Ectodermal cell (in vitro differentiated cells): ENCODE results near the gene ANKRD39.

Experiments used
- H3K27ac ChIP-seq: 2 replicates; pipeline ENCODE4 v1.7.0; 2013; ENCODE audit warnings: mild to moderate bottlenecking, low read depth, low read length; ENCODE audit not compliant: insufficient read depth, poor library complexity, severe bottlenecking
- H3K27me3 ChIP-seq: 2 replicates; pipeline ENCODE4 v1.7.0; 2013; ENCODE audit warnings: mild to moderate bottlenecking, low read length; ENCODE audit not compliant: insufficient read depth, control insufficient read depth, poor library complexity, severe bottlenecking
- H3K36me3 ChIP-seq: one replicate; pipeline ENCODE4 v1.7.0; 2013; ENCODE audit warnings: low read length; ENCODE audit not compliant: control insufficient read depth, insufficient read depth
- H3K4me1 ChIP-seq: one replicate; pipeline ENCODE4 v1.7.0; 2013; ENCODE audit warnings: low read length; ENCODE audit not compliant: control insufficient read depth, insufficient read depth
- H3K4me3 ChIP-seq: 2 replicates; pipeline ENCODE4 v1.7.0; 2013; ENCODE audit warnings: low read depth, low read length, control low read depth; ENCODE audit not compliant: insufficient read depth
- H3K9me3 ChIP-seq: 2 replicates; pipeline ENCODE4 v1.7.0; 2013; ENCODE audit warnings: mild to moderate bottlenecking, low read length, moderate library complexity; ENCODE audit not compliant: control insufficient read depth
- WGBS, 2 experiments: methylation state at CpG; one replicate each; pipeline ENCODE4 v1.1.7; 2013; ENCODE audit warnings: missing lambda C conversion rate in 2 of 2; 5-methylcytosine and 5-hydroxymethylcytosine counted together

ANKRD39 gene

DNA sequence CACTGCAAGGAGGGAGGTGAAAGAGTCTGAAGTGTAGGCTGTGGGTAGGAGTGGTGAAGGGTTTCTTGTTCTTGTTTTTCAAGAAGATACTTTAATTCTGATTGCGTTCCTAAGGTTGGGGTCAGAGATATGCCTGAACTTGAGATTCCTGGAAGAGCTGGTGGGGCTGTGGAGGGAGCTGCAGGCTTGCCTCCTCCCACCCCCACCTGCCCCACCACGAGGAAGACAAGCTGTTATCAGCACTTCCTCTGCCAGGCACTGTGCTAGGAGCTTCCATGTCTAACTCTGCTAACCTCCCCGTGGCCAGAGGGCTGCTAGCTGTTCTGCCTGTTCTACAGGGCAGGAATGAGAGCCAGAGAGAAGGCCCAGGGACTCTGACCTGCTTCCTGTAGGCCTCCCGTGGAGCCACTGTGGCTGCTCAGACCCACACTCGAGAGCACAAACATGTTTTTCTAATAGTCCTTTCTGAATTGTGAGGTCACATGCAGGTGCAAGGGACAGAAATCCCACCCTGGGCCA is 27.7 kb downstream of the ANKRD39 start:
- H3K9me3 ChIP-seq, result no peaks in the 10 kb centered on the region
- H3K27ac ChIP-seq, result no peak overlapping the region
- 88 to 93% methylated on average over 5 of the region's 5 CpGs for WGBS, 2 experiments
- H3K4me3 ChIP-seq, result no peak overlapping the region
- H3K36me3 ChIP-seq, result peaks cover 34% of the 10 kb centered on the region
- H3K27me3 ChIP-seq, result no peaks in the 10 kb centered on the region
- H3K4me1 ChIP-seq, result peaks cover 20% of the 10 kb centered on the region

DNA sequence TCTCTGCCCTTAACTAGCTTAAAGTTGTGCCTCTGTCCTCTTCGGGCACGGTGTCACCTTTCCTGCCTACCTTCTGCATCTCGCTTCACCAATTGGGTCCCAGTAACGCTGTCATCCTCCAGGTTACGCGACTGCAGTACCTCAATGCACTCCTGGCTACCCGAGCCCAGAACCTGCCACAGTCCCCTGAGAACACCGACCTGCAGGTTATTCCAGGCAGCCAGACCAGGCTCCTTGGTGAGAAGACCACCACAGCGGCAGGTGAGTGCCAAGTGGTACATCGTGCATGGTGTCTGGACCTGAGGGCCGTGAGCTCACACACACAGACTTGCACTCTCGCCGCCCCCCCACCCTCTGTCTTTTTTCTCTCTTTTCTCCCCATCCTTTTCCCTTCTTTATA is 28.9 kb downstream of the ANKRD39 start:
- Histone ChIP-seq H3K4me3 (no peak overlapping the region), H3K27ac (no peak overlapping the region), H3K36me3 (peaks cover 27% of the 10 kb centered on the region), H3K27me3 (no peaks in the 10 kb centered on the region), H3K4me1 (peaks cover 20% of the 10 kb centered on the region), H3K9me3 (no peaks in the 10 kb centered on the region)
- WGBS, 2 experiments, result 96% methylated on average over 11 to 13 of the region's 13 CpGs

DNA sequence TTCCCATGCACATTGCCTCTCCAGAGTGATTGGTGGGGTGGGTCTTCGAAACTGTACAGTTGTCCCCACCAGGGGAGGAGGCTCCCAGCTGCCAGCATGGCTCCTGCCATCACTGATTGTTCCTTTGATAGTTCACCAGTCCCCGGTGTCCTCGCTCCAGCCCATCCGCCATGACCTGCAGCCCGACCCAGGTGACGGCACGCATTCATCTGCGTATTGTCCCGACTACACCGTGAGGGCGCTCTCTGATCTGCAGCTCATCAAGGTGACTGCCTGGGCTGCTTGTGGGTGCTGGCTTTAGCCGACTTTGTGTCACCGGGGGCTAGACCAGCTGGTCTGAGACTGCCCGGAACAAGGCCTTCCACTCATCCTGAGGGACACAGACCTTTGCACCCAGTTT is 29.4 kb downstream of the ANKRD39 start:
- 95 to 97% methylated on average over 14 of the region's 14 CpGs for WGBS, 2 experiments
- Histone ChIP-seq H3K27me3 (no peaks in the 10 kb centered on the region), H3K9me3 (no peaks in the 10 kb centered on the region), H3K4me3 (no peak overlapping the region), H3K4me1 (peaks cover 17% of the 10 kb centered on the region), H3K36me3 (peaks cover 27% of the 10 kb centered on the region), H3K27ac (no peak overlapping the region)

DNA sequence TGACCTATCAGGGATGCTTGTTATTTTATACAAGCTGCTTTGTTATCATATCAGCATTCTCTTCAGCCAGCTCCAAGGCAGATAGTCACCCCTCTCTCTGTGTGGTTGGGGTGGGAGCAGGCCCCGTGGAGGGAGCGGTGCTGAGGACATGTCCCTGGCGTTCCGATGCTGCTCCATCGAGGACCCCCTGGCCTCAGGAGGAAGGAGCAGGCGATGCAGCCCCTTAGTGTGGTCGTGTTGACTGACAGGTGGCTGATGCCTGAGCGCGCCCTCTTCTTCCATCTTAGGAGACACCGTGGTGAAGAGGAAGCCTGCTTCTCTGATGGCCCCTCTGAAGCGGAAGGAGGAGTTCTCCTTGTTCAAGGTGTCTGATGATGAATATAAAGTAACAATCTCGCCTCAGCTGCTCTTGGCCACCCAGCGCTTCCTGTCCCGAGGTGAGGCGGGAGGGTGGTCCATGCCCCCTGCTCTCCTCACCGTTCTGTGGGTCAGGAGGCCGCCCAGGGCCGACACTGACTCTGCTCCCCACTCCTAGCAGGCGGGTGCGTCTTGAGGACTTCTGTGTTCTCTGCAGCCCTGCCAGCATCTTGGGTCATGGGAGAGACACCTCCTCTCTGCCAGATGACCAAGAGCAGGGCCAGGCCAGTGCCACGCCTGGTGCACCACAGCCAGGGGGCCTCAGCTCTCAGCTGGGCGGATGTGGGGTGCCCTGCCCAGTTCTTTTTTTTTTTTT is 31.1 kb downstream of the ANKRD39 start:
- no peak overlapping the region for H3K4me3 ChIP-seq
- 94 to 96% methylated on average over 22 of the region's 22 CpGs for WGBS, 2 experiments
- H3K4me1 ChIP-seq, result peaks cover under 1% of the 10 kb centered on the region
- no peak overlapping the region for H3K27ac ChIP-seq
- no peaks in the 10 kb centered on the region for H3K27me3 ChIP-seq
- peaks cover 27% of the 10 kb centered on the region for H3K36me3 ChIP-seq
- H3K9me3 ChIP-seq, result no peaks in the 10 kb centered on the region

DNA sequence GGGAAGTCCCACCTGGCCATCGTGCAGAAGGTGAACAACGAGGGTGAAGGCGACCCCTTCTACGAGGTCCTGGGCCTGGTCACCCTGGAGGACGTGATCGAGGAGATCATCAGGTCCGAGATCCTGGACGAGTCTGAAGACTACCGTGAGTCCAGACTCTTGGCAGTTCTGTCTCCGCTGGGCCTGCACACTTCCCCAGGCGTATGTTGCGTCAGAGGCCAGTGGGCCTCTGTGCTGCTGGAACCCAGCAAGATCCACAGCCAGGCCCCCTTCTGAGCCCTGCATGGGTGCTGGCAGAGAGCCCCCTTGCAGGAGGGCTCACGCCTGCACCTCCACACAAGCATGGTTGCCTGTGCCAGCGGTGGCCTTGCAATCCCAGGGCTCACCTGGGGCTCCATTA is 32.8 kb downstream of the ANKRD39 start:
- Histone ChIP-seq H3K4me1 (peaks cover 13% of the 10 kb centered on the region), H3K27ac (no peak overlapping the region), H3K36me3 (peaks cover 27% of the 10 kb centered on the region), H3K27me3 (no peaks in the 10 kb centered on the region), H3K9me3 (no peaks in the 10 kb centered on the region), H3K4me3 (no peak overlapping the region)
- WGBS, 2 experiments, result 96% methylated on average over 14 of the region's 14 CpGs

DNA sequence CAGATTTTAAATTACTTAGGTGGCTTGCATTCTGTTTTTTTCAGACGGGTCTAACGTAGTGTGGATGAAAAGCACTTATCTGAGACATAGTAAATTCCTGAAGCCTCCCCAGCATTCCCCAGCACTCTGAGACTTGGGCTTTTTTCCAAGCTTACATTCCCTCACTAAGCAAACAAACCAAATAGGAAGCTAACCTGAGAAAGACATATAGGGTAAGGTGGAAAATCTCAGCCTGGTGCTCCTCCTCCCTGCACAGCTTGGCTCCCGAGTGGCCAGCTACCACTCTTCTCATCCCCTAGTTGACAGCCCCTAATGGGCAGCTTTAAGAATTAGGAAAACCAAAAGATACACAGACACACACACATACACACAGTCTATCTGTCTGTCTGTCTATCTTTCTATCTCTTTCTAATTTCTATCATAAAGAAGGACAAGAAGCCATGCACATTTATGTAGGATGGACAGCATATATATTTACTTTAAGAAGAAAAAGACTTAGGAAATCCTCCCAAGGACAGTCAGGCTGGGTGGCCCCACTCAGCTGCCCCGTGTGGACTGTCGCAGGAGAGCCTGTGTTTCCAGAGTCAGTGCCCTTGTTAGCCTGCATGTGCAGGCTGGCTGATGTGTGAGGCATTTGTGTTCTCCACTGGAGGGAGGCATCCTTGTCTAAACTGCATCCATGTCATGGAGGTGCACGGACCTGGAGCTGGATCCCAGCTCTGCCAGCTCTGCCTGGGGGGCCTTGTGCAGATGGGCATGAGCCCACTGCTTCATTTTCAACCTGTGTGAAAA is 33.5 kb downstream of the ANKRD39 start:
- H3K4me1 ChIP-seq, result peaks cover 16% of the 10 kb centered on the region
- no peaks in the 10 kb centered on the region for H3K27me3 ChIP-seq
- no peak overlapping the region for H3K27ac ChIP-seq
- H3K9me3 ChIP-seq, result no peaks in the 10 kb centered on the region
- peaks cover 27% of the 10 kb centered on the region for H3K36me3 ChIP-seq
- no peak overlapping the region for H3K4me3 ChIP-seq
- WGBS, 2 experiments, result 91 to 93% methylated on average over 6 of the region's 6 CpGs

DNA sequence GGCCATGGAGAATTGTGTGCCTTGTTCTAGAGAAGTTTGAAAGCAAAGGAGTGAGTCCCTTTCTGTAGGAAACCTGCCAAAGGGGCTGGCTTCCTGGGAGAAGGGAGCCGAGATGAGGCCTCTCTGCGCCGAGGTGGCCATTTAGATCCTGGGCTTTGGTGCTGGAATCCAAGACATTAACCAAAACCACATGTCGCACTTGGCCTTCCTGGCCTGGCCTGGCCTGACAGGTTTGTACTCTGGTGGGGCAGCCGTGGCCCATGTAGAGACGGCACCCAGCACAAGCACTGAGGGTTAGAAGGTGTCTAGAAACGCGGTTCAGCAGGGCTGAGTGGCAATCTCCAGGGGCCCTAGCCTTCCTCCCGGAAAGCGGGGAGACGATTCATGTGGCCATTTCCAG is 34.6 kb downstream of the ANKRD39 start:
- Histone ChIP-seq H3K27ac (no peak overlapping the region), H3K9me3 (no peaks in the 10 kb centered on the region), H3K36me3 (peaks cover 19% of the 10 kb centered on the region), H3K27me3 (no peaks in the 10 kb centered on the region), H3K4me3 (no peak overlapping the region), H3K4me1 (peaks cover 23% of the 10 kb centered on the region)
- 96% methylated on average over 11 of the region's 11 CpGs for WGBS, 2 experiments

DNA sequence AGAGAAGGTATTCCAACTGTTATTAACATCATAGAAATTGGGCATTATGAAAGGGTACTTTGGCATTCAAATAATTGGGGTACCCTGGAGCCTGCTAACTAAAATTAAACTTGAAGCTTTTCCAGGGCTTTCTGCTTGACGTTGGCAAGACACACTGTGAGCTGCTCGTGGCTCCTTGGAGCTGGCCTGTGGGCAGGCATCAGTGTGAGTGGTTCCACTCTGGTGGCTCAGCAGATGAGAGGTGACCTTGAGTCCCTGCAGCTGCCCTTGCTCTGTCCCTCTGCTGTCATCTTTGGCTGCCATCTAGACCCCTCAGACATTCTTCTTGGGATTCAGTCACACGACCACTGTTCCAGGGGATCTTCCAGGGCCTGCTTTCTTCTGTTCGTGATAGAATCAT is 35.0 kb downstream of the ANKRD39 start:
- 93 to 97% methylated on average over 4 of the region's 4 CpGs for WGBS, 2 experiments
- Histone ChIP-seq H3K4me1 (peaks cover 23% of the 10 kb centered on the region), H3K4me3 (no peak overlapping the region), H3K27me3 (no peaks in the 10 kb centered on the region), H3K9me3 (no peaks in the 10 kb centered on the region), H3K36me3 (peaks cover 15% of the 10 kb centered on the region), H3K27ac (no peak overlapping the region)

DNA sequence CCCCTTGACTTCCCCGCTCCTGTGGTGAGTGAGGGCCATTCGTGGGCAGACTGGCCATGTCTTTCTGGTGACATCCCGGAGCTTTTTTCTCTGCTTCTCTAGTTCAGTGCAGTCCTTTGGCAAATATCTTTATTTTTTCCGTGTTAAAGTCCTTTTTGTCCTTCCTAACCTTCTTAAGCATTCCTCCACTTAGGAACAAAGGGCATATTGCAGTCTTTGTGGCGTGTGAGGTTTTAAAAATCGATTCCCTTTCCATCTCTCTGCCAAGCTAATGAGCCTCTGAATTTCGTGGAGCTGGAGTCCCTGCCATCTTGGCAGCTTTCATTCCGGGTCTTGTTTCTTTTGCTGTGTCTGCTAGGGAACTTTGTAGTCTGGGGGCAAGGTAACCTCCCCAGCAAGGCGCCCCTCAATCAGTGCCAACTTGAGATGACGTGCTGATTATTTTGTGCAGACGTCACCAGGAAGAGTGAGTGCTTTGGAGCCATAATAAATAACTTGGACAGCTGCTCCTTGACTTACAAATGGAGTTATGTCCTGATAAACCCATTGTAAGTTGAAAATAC is 36.6 kb downstream of the ANKRD39 start:
- H3K9me3 ChIP-seq, result no peaks in the 10 kb centered on the region
- 79 to 81% methylated on average over 11 of the region's 11 CpGs for WGBS, 2 experiments
- H3K27me3 ChIP-seq, result no peaks in the 10 kb centered on the region
- H3K4me1 ChIP-seq, result peaks cover 23% of the 10 kb centered on the region
- peaks cover 10% of the 10 kb centered on the region for H3K36me3 ChIP-seq
- H3K4me3 ChIP-seq, result no peak overlapping the region
- H3K27ac ChIP-seq, result no peak overlapping the region

DNA sequence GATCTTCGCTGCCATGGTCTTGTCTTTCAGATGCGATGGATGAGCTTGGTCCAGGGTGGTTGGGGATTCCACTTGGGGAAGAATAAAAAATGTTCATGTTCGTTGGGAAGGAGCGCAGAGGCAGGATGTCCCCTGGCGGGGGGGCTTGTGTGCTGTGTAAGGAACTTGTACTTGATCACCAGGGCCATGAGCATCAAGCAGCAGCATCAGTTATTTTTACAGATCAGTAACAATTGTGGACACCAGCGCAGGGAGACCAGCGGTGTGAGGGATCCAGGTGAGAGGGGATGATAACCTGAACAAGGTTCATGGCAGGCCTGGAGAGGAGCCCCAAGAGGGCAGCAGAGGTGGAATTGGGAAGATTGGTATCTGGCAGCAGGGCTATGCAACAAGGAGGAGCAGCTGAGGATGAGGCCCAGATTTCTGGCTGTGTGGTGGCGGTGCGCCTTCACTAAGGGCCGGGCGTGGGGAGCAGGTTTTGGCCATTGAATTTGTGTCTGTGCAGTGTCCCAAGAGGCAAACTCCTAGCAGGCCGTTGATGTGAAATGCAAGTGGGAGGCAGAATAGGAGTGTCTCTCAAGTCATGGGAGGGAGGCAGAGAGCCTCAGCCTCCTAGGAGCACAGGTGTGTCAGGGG is 37.8 kb downstream of the ANKRD39 start:
- H3K4me1 ChIP-seq, result peaks cover 23% of the 10 kb centered on the region
- peaks cover 4% of the 10 kb centered on the region for H3K27me3 ChIP-seq
- 93% methylated on average over 12 of the region's 12 CpGs for WGBS, 2 experiments
- H3K4me3 ChIP-seq, result no peak overlapping the region
- no peaks in the 10 kb centered on the region for H3K9me3 ChIP-seq
- no peak overlapping the region for H3K27ac ChIP-seq
- H3K36me3 ChIP-seq, result no peaks in the 10 kb centered on the region
